ENCODE results near the gene SHKBP1.

Gene SHKBP1

DNA sequence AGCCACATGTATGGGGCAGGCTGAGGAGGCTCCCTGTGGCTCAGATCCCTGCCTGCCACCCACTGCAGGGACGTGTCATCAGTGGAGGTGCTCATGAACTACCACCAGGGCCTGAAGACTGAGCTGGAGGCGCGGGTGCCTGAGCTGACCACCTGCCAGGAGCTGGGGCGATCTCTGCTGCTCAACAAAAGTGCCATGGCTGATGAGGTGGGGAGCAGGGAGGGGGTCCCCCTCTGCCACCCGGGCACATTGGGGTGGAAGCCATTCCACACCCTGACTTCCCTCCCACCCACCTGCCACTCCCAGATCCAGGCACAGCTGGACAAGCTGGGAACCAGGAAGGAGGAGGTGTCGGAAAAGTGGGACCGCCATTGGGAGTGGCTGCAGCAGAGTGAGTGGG lies 11.3 kb upstream of the SHKBP1 start:
- Histone ChIP-seq H3K27ac (ENCODE audit: low read depth, low read length) (no peak overlapping the region), H3K79me2 (ENCODE audit: control insufficient read depth, low read length) (no peaks in the 10 kb centered on the region), H3K9me3 (ENCODE audit: control insufficient read depth, insufficient read depth, low read length) (no peaks in the 10 kb centered on the region), H3F3A (ENCODE audit: control insufficient read depth, insufficient read depth) (no peaks in the 10 kb centered on the region), H3K9me2 (replicated peaks; ENCODE audit: control insufficient read depth, low read length) (no peaks in the 10 kb centered on the region), H3K4me2 (ENCODE audit: low read length) (no peak overlapping the region), H3K36me3 (ENCODE audit: control insufficient read depth, low read length) (no peaks in the 10 kb centered on the region), H3K4me3 (ENCODE audit: low read length) (no peak overlapping the region), H3K4me1 (ENCODE audit: control insufficient read depth, low read length) (peaks cover 5% of the 10 kb centered on the region), H4K20me1 (ENCODE audit: control insufficient read depth, insufficient read depth, low read depth, low read length) (no peaks in the 10 kb centered on the region), H3K27me3 (ENCODE audit: control insufficient read depth, low read length) (peaks cover 41% of the 10 kb centered on the region)
- TF ChIP-seq, protein P1, sequence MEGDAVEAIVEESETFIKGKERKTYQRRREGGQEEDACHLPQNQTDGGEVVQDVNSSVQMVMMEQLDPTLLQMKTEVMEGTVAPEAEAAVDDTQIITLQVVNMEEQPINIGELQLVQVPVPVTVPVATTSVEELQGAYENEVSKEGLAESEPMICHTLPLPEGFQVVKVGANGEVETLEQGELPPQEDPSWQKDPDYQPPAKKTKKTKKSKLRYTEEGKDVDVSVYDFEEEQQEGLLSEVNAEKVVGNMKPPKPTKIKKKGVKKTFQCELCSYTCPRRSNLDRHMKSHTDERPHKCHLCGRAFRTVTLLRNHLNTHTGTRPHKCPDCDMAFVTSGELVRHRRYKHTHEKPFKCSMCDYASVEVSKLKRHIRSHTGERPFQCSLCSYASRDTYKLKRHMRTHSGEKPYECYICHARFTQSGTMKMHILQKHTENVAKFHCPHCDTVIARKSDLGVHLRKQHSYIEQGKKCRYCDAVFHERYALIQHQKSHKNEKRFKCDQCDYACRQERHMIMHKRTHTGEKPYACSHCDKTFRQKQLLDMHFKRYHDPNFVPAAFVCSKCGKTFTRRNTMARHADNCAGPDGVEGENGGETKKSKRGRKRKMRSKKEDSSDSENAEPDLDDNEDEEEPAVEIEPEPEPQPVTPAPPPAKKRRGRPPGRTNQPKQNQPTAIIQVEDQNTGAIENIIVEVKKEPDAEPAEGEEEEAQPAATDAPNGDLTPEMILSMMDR (IDR thresholded peaks at IDR 0.05; ENCODE audit: low read depth, low read length, poor library complexity, severe bottlenecking), result no peak
- TF ChIP-seq EZH2phosphoT487 (IDR thresholded peaks at IDR 0.05; ENCODE audit: borderline replicate concordance, low read length), result no peak

DNA sequence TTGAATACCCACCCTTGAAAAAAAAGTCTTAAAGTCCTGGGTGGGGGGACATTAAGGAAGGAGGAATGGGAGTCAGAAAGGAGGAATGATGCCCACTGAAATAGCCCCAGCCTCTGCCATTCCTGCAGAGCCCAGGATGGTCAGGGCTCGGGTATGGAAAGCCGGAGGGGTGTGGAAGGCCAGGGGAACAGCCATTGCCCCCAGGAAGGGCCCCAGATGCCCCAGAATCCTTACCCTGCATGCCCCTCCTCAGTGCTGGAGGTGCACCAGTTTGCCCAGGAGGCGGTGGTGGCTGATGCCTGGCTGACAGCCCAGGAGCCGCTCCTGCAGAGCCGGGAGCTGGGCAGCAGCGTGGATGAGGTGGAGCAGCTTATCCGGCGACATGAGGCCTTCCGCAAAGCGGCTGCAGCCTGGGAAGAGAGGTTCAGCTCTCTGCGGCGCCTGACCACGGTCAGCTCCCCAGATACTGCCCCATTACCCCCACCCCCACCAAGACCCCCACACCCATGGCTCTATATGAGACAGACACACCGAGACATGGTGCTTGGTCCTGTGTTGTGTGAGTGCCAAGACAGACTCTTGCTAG lies 10.7 kb upstream of the SHKBP1 start:
- no peaks in the 10 kb centered on the region for H3K9me2 ChIP-seq (replicated peaks; ENCODE audit: control insufficient read depth, low read length)
- no peak overlapping the region for H3K27ac ChIP-seq (ENCODE audit: low read depth, low read length)
- peaks cover 41% of the 10 kb centered on the region for H3K27me3 ChIP-seq (ENCODE audit: control insufficient read depth, low read length)
- no peak overlapping the region for H3K4me2 ChIP-seq (ENCODE audit: low read length)
- no peaks in the 10 kb centered on the region for H4K20me1 ChIP-seq (ENCODE audit: control insufficient read depth, insufficient read depth, low read depth, low read length)
- H3K79me2 ChIP-seq (ENCODE audit: control insufficient read depth, low read length), result no peaks in the 10 kb centered on the region
- peaks cover 7% of the 10 kb centered on the region for H3K4me1 ChIP-seq (ENCODE audit: control insufficient read depth, low read length)
- H3F3A ChIP-seq (ENCODE audit: control insufficient read depth, insufficient read depth), result no peaks in the 10 kb centered on the region
- TF ChIP-seq EZH2phosphoT487 (IDR thresholded peaks at IDR 0.05; ENCODE audit: borderline replicate concordance, low read length), result no peak
- TF ChIP-seq, protein P1 (IDR thresholded peaks at IDR 0.05; ENCODE audit: low read depth, low read length, poor library complexity, severe bottlenecking), result no peak
- H3K36me3 ChIP-seq (ENCODE audit: control insufficient read depth, low read length), result no peaks in the 10 kb centered on the region
- no peak overlapping the region for H3K4me3 ChIP-seq (ENCODE audit: low read length)
- H3K9me3 ChIP-seq (ENCODE audit: control insufficient read depth, insufficient read depth, low read length), result no peaks in the 10 kb centered on the region

DNA sequence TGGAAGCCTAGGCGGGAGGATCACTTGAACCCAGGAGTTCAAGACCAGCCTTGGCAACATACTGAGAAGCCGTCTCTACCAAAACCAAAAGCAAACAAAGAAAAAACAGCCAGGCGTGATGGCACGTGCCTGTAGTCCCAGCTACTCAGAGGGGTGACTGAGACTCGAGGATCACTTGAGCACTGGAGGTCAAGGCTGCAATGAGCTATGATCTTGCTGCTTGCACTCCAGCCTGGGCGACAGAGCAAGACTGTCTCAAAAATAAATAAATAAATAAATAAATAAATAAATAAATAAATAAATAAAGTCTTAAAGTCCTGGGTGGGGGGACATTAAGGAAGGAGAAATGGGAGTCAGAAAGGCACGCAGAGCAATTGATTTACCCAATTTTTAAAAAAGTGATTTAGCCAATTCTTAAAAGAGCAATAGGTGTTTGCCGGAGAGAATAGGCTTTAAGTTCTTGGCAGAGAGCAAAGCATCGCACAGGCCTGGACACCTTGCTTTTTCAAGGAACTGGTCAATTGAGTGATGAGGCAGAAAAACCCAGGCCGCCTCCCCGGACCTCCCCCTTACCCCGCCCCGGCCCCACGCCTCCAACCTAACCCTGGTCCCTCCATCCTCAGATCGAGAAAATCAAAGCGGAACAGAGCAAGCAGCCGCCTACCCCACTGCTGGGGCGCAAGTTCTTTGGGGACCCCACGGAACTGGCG lies 9.5 kb upstream of the SHKBP1 start:
- no peaks in the 10 kb centered on the region for H3F3A ChIP-seq (ENCODE audit: control insufficient read depth, insufficient read depth)
- H3K4me2 ChIP-seq (ENCODE audit: low read length), result no peak overlapping the region
- H3K36me3 ChIP-seq (ENCODE audit: control insufficient read depth, low read length), result no peaks in the 10 kb centered on the region
- no peaks in the 10 kb centered on the region for H3K79me2 ChIP-seq (ENCODE audit: control insufficient read depth, low read length)
- no peak overlapping the region for H3K4me3 ChIP-seq (ENCODE audit: low read length)
- no peaks in the 10 kb centered on the region for H3K9me2 ChIP-seq (replicated peaks; ENCODE audit: control insufficient read depth, low read length)
- H3K27me3 ChIP-seq (ENCODE audit: control insufficient read depth, low read length), result peaks cover 41% of the 10 kb centered on the region
- H3K27ac ChIP-seq (ENCODE audit: low read depth, low read length), result no peak overlapping the region
- peaks cover 12% of the 10 kb centered on the region for H3K4me1 ChIP-seq (ENCODE audit: control insufficient read depth, low read length)
- TF ChIP-seq, protein P1 (IDR thresholded peaks at IDR 0.05; ENCODE audit: low read depth, low read length, poor library complexity, severe bottlenecking), result no peak
- no peak; the same call in 1 of the 2 replicates for TF ChIP-seq EZH2phosphoT487 (IDR thresholded peaks at IDR 0.05; ENCODE audit: borderline replicate concordance, low read length)
- H4K20me1 ChIP-seq (ENCODE audit: control insufficient read depth, insufficient read depth, low read depth, low read length), result no peaks in the 10 kb centered on the region
- no peaks in the 10 kb centered on the region for H3K9me3 ChIP-seq (ENCODE audit: control insufficient read depth, insufficient read depth, low read length)

Data from DOHH2 (cell line).